GM18951 (cell line): ENCODE measurements around the gene GALM.
"Not testable (repeated sequence)": the region's sequence is repeated elsewhere in the genome, so short reads cannot be mapped to it uniquely, and the experiment has no call there.

ENCODE experiments used
- POLR2A ChIP-seq: IDR thresholded peaks from 4 replicates; pipeline ENCODE4 v1.6.1; 2011; ENCODE audit warnings: mild to moderate bottlenecking; ENCODE audit not compliant: insufficient read length, insufficient read depth; ENCODE audit errors: extremely low read depth
- in situ Hi-C: fragments of 300-500 bp; cut with MboI; formaldehyde crosslinking; loops from one replicate; pipeline ENCODE4 v1.12.0; 2022; ENCODE audit warnings: low sequenced_read_pairs, mixed read lengths, inconsistent platforms; ENCODE audit not compliant: unreplicated experiment

Gene GALM

DNA sequence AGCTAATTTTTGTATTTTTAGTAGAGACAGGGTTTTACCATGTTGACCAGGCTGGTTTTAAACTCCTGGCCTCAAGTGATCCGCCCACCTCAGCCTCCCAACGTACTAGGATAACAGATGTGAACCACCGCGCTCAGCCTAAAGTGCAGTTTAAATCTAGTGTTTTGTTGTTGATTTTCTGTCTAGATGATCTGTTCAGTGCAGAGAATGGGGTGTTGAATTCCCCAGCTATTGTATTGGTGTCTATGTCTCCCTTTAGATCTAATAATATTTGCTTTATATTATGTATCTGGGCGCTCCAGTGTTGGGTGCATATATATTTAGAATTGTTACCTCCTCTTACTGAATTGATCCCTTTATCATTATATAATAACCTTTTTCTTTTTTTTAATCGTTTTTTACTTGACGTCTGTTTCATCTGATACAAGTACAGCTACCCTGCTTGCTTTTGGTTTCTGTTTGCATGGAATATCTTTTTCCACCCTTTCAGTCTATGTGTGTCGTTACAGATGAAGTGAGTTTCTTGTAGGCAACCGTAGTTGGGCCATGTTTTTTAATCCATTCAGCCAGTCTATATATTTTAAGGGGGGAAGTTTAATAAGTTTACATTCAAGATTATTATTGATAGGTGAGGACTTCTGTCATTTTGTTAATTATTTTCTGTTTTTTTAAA lies 34.3 kb downstream of the GALM start:
- no peak for TF ChIP-seq POLR2A
- in situ Hi-C loops = no loop called here

DNA sequence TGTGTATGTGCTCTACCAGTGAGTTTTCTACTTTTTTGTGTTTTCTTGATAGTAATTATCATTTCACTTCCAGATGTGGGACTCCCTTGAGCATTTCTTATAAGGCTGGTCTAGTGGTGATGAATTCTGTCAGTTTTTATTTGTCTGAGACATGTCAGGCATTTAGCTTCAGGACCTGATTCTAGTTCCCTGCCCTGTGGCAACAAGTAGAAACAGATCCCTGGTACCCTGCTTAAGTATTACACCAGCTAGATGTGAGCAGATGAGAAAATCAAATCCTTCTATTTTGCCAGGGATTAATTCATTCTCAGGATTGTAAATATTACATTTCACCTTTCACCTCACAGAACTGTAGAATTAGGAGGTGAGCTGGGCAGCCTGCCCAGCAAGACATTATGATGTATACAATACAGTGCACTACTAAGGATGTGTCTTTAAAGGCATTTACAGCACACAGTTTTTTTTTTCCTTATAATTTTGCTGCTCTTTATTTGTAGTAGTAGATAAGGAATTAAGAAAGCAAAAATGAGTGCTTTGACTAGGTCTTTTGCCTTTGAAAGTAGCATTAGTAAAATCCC lies 35.1 kb downstream of the GALM start:
- no peak for TF ChIP-seq POLR2A
- in situ Hi-C loops = no loop called here

DNA sequence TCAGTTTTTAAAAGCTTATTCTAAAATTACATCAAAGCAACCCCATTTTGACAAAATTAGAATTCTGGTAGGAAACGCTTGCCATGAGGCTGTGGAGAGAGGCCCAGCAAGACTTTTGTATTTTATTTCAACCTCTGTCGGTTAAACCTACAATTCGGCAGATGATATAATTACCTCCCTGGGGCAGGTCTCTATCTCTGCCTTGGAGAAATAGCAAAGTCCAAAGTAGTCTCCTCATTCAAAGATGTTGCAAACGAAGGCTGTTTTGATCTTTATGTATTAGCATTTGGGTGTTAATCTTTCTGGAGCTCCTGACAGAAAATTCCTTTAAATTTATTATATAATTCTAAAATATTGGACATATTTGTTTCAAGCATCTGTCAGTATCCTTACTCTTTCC lies 35.6 kb downstream of the GALM start:
- no peak for TF ChIP-seq POLR2A
- in situ Hi-C loops = no loop called here

DNA sequence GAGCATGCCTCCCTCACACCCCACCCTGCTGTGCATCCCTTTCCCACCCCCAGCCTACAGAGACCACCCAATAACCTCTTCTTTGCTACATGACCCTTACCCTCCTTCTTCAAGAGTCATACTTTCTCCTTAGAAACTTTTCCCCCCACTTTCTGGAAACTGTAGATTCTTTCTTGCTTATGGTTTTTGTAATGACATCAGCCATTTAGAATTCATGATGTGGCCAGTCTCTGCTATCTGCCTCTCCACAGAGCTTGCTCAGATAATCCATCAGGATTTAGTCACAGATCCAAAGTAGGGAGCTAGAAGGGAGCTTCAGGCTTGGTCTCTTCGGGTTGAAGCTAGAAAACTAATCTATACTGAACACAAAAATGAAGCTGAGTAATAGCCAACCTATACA lies 36.5 kb downstream of the GALM start:
- TF ChIP-seq POLR2A = no peak
- in situ Hi-C loops = no loop called here

DNA sequence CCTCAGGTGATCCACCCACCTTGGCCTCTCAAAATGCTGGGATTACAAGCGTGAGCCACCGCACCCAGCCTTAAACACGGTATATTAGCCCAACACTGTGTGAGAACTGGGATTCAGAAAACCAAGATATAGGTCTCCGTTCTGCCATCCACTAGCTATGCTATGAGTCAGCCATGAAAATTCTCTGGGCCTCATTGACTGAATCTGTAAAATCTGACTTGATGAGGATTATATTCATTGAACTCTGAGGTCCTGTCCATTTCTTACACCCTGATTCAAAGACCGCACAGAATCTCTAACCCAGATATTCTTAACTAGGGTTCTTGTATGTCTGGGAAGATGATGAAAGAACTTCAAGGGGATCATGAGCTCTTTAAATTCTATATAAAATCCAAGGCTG lies 37.4 kb downstream of the GALM start:
- in situ Hi-C loops = not testable (repeated sequence)

DNA sequence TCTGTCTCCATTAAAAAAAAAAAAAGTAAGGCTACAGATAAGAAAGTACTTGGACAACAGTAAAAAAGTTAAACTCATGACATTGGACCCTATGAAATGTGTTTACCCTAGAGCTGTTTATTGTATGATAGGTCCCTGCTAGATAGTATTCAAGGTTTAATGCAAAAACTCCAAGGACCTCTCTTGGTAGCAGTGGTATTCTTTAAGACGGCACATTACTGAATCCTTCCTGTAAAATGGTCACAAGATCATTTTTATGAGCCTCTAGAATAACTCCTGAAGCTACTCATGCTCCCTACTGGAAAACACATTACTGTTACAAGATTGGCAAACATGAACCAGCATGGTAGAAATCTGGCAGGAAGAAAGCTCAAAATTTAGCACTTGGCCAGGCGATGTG lies 38.8 kb downstream of the GALM start:
- in situ Hi-C loops = no loop called here
- TF ChIP-seq POLR2A = no peak

DNA sequence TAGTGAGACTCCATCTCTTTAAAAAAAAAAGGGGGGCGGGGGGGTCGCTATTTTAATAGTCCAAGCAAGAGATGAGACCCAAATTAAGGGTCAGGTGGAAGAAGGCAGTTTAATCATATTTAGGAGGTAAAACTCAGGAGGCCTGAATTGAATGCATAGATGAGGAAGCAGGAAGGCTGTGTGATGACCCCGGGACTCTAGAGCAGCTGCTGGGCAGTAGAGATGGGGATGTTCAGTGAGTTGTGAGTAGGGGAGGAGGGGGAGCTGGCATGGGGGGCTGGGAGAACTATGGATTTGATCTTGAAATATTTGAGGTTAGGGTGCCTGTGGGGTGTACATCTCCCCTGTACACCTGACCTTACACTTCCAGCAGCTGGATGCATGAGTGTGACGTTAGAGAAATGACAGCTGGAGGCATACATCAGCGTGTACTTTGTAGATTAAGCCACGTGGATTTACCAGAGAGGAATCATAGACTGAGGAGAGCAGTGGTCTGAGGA lies 41.0 kb downstream of the GALM start:
- in situ Hi-C loops = no loop called here
- no peak for TF ChIP-seq POLR2A

DNA sequence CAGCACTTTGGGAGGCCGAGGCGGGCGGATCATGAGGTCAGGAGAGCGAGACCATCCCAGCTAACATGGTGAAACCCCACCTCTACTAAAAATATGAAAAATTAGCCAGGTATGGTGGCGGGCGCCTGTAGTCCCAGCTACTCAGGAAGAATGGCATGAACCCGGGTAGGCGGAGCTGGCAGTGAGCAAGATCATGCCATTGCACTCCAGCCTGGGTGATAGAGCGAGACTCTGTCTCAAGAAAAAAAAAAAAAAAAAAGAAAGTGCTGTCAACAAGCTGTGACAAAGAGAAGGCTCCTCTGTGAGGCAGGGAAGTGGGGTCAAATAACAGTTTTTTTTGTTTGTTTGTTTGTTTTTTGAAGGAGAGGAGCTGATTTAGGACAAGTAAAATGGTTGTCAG lies 42.6 kb downstream of the GALM start:
- in situ Hi-C loops = not testable (repeated sequence)

DNA sequence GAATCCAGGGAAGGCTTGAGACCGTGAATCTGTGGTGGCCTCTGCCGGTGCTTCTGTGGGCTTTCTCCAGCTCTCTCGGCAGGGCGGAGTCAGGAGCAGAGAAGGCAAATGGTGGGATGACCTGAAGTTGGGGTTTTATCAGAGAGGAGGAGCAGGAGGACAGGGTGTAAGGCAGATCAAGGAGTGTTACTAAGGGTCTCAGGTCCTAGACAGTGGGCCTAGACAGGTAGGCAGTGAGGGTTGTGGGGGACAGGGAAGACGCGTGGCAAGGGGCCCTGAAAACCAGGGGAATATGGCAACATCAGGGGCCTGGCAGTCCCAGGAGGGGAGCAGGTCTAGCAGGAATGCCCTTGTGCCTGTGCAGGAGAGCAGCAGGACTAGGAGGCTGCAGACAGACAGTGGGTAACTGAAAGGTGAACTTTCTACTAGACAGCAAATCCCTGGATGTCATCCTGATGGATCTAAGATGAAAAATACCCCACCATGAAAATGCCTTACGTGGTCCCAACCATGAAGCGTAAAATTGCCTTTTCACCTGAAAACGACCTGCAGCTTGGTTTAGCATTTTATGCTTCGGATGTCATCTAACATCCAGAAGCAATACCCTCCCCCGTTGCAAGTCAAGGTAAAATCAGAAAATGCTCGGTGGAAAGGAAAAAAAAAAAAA lies 43.1 kb downstream of the GALM start:
- TF ChIP-seq POLR2A = no peak
- in situ Hi-C loops = no loop called here

DNA sequence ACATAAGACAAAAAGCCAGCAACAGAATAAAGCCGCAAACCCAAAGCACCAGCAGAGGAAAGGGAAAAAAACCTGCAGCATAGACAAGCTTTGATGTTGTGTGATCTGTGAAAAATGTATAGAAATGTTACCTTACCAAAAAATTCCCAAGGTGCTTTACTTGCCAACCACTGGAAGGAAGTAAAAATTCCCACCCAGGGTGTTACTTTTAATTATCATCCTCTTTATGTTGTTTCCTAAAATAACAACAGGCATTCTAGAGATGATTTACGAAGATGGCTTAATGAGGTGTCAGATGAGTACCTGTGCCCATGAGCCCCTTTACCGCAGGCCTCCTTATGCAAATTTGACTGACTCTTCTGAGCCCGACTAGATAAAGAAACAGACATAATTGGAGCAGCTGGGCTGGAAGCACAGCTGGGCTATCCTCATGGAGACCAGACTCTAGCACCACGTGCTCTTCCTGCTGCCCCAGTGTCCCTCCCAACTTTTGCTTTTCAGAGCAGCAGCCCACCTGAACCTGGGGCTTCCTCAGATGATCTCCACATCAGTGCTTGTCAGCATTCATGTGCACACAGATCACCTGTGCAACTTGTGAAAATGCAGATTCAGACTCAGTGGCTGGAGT lies 43.8 kb downstream of the GALM start:
- in situ Hi-C loops = no loop called here
- TF ChIP-seq POLR2A = no peak

DNA sequence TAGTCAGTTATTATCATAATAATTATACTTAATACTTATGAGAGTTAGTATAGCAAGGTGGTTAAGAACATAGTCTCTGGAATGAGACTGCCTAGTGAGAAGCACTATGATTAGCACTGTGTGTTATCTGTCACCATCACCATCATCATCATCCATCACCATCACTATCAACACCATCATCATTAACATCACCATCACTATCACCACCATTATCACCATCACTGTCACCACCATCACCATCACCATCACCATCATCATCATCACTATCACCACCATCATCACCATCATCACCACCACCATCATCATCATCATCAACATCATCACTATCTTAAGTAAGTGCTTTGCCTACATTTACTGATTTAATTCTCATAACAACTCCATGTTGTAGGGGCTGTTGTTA lies 45.6 kb downstream of the GALM start:
- in situ Hi-C loops = no loop called here
- no peak for TF ChIP-seq POLR2A

DNA sequence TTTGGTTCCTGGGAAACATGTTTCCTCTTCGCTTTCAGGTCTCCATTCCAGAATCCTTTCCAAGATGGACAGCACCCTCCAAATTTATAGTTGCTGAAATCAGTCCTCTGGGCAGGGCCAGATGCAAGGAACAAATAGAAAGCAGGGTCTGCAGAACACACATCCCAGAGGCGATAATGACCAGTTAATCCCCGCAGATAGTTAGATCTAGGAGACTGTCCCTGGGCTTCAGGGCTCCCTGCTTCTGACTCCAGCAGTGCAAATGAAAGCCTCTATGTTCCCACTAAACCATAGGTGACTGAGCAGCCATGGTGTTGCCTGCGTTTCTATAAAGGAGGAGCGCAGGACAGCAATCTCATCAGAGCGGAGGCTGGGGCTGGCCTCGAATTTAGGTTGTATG lies 46.5 kb downstream of the GALM start:
- in situ Hi-C loops = no loop called here
- TF ChIP-seq POLR2A = no peak

DNA sequence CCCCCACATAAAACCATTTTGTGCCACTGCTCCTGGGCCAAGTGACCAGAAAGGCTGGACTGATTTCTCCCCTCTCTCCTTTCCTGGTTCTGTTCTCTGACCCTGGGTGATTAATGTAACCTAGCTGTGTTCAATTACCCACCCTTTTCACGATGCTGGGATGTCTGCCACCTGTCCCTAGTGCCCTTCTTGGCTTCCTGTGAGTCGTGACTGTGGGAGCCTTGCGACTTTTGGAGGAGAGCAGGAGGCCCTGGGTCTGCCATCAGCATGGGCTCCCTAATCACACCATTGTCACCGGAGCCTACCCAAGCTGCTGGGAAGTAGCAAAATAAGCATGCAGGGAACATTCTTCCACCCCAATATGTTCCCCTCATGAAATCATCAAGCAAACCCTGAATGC lies 47.0 kb downstream of the GALM start:
- TF ChIP-seq POLR2A = no peak
- in situ Hi-C loops = no loop called here

DNA sequence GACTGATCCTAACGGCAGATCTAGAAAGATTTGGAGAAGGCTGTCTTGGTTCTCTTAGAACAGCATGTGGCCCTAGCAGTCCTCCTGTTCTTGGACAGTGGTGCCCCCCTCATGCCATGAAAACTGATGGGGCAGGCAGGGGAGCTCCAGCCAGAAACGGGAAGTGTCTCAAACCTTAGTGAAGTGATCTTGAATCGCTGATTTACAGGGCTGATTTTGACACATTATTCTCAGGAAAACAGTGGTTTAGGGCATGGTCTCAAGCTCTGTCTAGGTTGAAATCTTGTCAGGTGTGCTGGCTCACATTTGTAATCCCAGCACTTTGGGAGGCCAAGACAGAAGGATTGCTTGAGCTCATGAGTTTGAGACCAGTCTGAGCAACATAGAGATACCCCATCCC lies 47.4 kb downstream of the GALM start:
- no peak for TF ChIP-seq POLR2A
- in situ Hi-C loops = no loop called here

DNA sequence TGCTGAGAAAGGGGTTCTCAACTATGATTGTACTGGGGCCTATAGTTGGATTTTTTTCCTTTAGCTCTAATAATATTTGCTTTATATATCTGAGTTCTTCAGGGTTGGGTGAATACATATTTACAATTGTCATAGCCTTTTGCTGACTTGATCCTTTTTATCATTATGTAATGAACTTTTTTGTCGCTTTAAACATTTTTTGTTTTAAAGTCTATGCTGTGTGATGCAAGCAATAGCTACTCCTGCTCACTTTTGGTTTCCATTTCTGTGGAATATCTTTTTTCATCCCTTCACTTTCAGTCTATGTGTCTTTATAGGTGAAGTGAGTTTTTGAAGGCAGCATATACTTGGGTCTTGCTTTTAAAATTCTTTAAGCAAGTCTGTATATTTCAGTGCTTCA lies 49.0 kb downstream of the GALM start:
- in situ Hi-C loops = not testable (repeated sequence)
